ENCODE results near the gene CHST11. TPM values are rescaled to one million over a fixed set of nuclear protein-coding genes. Genes with fewer than 3 reads are reported as not detected.
A peak's percentile ranks its signal among the peaks of the same experiment; 100 is the strongest.

CHST11 gene
- total and polyA plus RNA-seq, 9 of the 15 experiments (the other 6 are each of a cell fraction or from before 2014, with no cell fraction given), result 2.3 to 38.7 (median 15.0) TPM

GRCh38 chr12:104719700-104720338 lies 263.1 kb downstream of the CHST11 start:
- Histone ChIP-seq H3K4me1 (replicated peaks in 1 of 2; ENCODE audit: control insufficient read depth in 2 of 2, insufficient read depth in 2 of 2, low read length in 2 of 2) (peaks cover 17 to 28% of the 10 kb centered on the region in 2 experiments; a peak in 4 of 5 replicates), H3K79me2 (ENCODE audit: control insufficient read depth, insufficient read depth, low read length) (peaks cover 13% of the 10 kb centered on the region; the same call in 2 of the 3 replicates), H3K9me3 (replicated peaks; ENCODE audit: control insufficient read depth, insufficient read depth, low read depth, low read length) (no peaks in the 10 kb centered on the region), H4K20me1 (replicated peaks; ENCODE audit: control insufficient read depth, insufficient read depth, low read length) (no peaks in the 10 kb centered on the region; the same call in 1 of the 2 replicates), H3K9me1 (ENCODE audit: control insufficient read depth, insufficient read depth, low read length) (no peaks in the 10 kb centered on the region), H3K9ac (ENCODE audit: insufficient read depth in 1 of 2, low read depth in 2 of 2, low read length in 2 of 2) (peak overlapping the region in 1 of 2 experiments; percentile 61; a peak in 1 of 4 replicates), H3K27me3 (ENCODE audit: control insufficient read depth in 2 of 2, insufficient read depth in 2 of 2, low read length in 2 of 2) (no peaks in the 10 kb centered on the region), H3K27ac (ENCODE audit: extremely low read depth, low read depth, low read length) (no peak overlapping the region), H2AFZ (ENCODE audit: low read depth, low read length) (no peak overlapping the region), H3K36me3 (ENCODE audit: control insufficient read depth, insufficient read depth, low read length) (peaks cover 12% of the 10 kb centered on the region; the same call in 1 of the 3 replicates), H3K4me3 (no peak overlapping the region), H3K4me2 (ENCODE audit: insufficient read depth, low read length) (no peak overlapping the region)
- intact Hi-C loops (cut with micrococcal nuclease), result no loop called here
- ATAC-seq (no peak), FAIRE-seq (no peak), DNase-seq (ENCODE audit: extremely low read depth in 1 of 4, low spot score in 3 of 4) (no peak)
- BruUV-seq (replicated peaks), result no TSS peak
- CTCF ChIA-PET (ENCODE audit: low intra/inter-chr PET ratio), result no interaction called here
- POLR2A ChIA-PET, result interaction anchor here (1.2 kb wide), 1 partner anchor 497 kb away, joined by 3 read pairs; no protein-coding TSS in a partner anchor
- WGBS (ENCODE audit: insufficient coverage, low coverage, missing lambda C conversion rate), result 92% methylated on average over 13 of the region's 13 CpGs
- in situ Hi-C loops (cut with MboI), result no loop called here
- TF ChIP-seq ZNF407 (IDR thresholded peaks at IDR 0.05; ENCODE audit: low read depth) (no peak), NONO (IDR thresholded peaks at IDR 0.05; ENCODE audit: low read depth in 2 of 2, low read length in 1 of 2) (no peak), RBM39 (optimal IDR thresholded peaks at IDR 0.05; ENCODE audit: low read depth, low read length) (no peak), ZNF551 (CRISPR knock-in tag; IDR thresholded peaks at IDR 0.05) (no peak), MED1 (CRISPR knock-in tag; IDR thresholded peaks at IDR 0.05; ENCODE audit: borderline replicate concordance) (no peak), RFX1 (IDR thresholded peaks at IDR 0.05) (no peak), BDP1 (IDR thresholded peaks at IDR 0.05; ENCODE audit: insufficient read depth, insufficient read length) (no peak)
